ENCODE results near the gene GNG2.

DNA sequence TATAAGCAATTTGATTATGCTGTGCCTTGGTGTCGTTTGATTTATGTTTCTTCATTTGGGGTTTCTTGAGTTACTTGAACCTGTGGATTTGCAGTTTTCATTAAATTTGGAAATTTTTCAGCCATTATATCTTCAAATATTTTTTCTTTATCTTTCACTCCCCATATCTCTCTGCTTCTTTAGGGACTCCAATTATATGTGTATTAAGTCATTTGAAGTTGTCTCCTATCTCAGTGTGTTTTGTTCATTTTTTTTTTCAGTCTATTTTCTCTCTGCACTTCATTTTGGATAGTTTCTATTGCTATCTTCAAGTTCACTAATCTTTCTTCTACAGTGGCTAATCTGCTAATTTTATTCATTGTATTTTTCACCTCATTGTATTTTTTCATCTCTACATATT is 99.5 kb downstream of the GNG2 start:
- TF ChIP-seq CTCF (conservative IDR thresholded peaks at IDR 0.05; ENCODE audit: low read depth, low read length) (no peak), EZH2 (IDR thresholded peaks at IDR 0.05; ENCODE audit: borderline replicate concordance, low read depth, low read length, poor library complexity, severe bottlenecking) (no peak)
